Uterus (tissue), 2 donors: Measurements from ENCODE around the gene LNP1.

Source experiments
- POLR2A ChIP-seq, 2 donors: fragments of 450-650 bp; IDR thresholded peaks; one replicate each; pipeline ENCODE4 v1.6.1; 2016; ENCODE audit warnings: antibody characterized with exemption in 2 of 2, mild to moderate bottlenecking in 1 of 2, moderate library complexity in 1 of 2
- TF ChIP-seq, protein P1 (sequence below), 4 experiments: fragments of 200-600 bp in 2 of 4; fragments of 450-650 bp in 2 of 4; sonication (generic) in 2 of 4; IDR thresholded peaks; one replicate each; pipeline ENCODE4 v1.5.1; 2016 to 2019; ENCODE audit warnings: antibody characterized with exemption in 4 of 4, mild to moderate bottlenecking in 2 of 4, moderate library complexity in 1 of 4

GRCh38 chr3:100399341-100400071, 1.8 kb upstream of the LNP1 start:
- TF ChIP-seq, protein P1, sequence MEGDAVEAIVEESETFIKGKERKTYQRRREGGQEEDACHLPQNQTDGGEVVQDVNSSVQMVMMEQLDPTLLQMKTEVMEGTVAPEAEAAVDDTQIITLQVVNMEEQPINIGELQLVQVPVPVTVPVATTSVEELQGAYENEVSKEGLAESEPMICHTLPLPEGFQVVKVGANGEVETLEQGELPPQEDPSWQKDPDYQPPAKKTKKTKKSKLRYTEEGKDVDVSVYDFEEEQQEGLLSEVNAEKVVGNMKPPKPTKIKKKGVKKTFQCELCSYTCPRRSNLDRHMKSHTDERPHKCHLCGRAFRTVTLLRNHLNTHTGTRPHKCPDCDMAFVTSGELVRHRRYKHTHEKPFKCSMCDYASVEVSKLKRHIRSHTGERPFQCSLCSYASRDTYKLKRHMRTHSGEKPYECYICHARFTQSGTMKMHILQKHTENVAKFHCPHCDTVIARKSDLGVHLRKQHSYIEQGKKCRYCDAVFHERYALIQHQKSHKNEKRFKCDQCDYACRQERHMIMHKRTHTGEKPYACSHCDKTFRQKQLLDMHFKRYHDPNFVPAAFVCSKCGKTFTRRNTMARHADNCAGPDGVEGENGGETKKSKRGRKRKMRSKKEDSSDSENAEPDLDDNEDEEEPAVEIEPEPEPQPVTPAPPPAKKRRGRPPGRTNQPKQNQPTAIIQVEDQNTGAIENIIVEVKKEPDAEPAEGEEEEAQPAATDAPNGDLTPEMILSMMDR (IDR thresholded peaks at IDR 0.05) = no peak
- TF ChIP-seq POLR2A (IDR thresholded peaks at IDR 0.05) = no peak
